ENCODE measurements around the gene PAPLN.
"Not testable (repeated sequence)": the region's sequence is repeated elsewhere in the genome, so short reads cannot be mapped to it uniquely, and the experiment has no call there.

DNA sequence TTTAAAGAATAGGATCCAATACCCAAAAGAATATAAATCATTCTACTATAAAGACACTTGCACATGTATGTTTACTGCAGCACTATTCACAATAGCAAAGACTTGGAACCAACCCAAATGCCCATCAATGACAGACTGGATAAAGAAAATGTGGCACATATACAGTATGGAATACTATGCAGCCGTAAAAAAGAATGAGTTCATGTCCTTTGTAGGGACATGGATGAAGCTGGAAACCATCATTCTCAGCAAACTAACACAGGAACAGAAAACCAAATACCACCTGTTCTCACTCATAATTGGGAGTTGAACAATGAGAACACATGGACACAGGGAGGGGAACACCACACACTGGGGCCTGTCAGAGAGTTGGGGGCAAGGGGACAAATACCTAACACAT lies 71.9 kb downstream of the PAPLN start:
- TF ChIP-seq CTCF (IDR thresholded peaks at IDR 0.05; ENCODE audit: poor library complexity); EZH2phosphoT487 (IDR thresholded peaks at IDR 0.05; ENCODE audit: low read depth, severe bottlenecking, unreplicated experiment); EZH2 (IDR thresholded peaks at IDR 0.05; ENCODE audit: borderline replicate concordance): not testable (repeated sequence)

All from hepatocyte (in vitro differentiated cells).